Subcutaneous abdominal adipose tissue (tissue), 5 donors: ENCODE measurements around the gene SH2D6.
"Not testable (repeated sequence)": the region's sequence is repeated elsewhere in the genome, so short reads cannot be mapped to it uniquely, and the experiment has no call there.

ENCODE experiments used
- H3K27ac ChIP-seq: one replicate; pipeline ENCODE4 v1.7.0; 2013; ENCODE audit warnings: low read depth, mild to moderate bottlenecking, inconsistent platforms, low read length, moderate library complexity
- H3K27me3 ChIP-seq, 5 donors: one replicate each; pipeline ENCODE4 v1.7.0; 2013; ENCODE audit warnings: low read length in 5 of 5, inconsistent platforms in 1 of 5; ENCODE audit not compliant: control insufficient read depth in 5 of 5, insufficient read depth in 4 of 5
- H3K36me3 ChIP-seq, 5 donors: one replicate each; pipeline ENCODE4 v1.7.0; 2013; ENCODE audit warnings: low read length in 5 of 5; ENCODE audit not compliant: control insufficient read depth in 5 of 5, insufficient read depth in 5 of 5
- H3K4me1 ChIP-seq, 5 donors: one replicate each; pipeline ENCODE4 v1.7.0; 2013; ENCODE audit warnings: low read length in 5 of 5, mild to moderate bottlenecking in 3 of 5, moderate library complexity in 1 of 5; ENCODE audit not compliant: control insufficient read depth in 5 of 5, insufficient read depth in 5 of 5
- H3K4me3 ChIP-seq, 5 donors: one replicate each; pipeline ENCODE4 v1.7.0; 2013; ENCODE audit warnings: low read length in 5 of 5, low read depth in 1 of 5
- H3K9ac ChIP-seq, 5 donors: one replicate each; pipeline ENCODE4 v1.7.0; 2013; ENCODE audit warnings: low read length in 5 of 5, mild to moderate bottlenecking in 4 of 5, moderate library complexity in 3 of 5
- H3K9me3 ChIP-seq, 5 donors: one replicate each; pipeline ENCODE4 v1.7.0; 2013; ENCODE audit warnings: low read length in 5 of 5; ENCODE audit not compliant: control insufficient read depth in 5 of 5
- donor health status: healthy.
- donor health status: healthy.
- donor health status: healthy.
- donor health status: healthy.
- donor health status: healthy.

SH2D6 gene

DNA sequence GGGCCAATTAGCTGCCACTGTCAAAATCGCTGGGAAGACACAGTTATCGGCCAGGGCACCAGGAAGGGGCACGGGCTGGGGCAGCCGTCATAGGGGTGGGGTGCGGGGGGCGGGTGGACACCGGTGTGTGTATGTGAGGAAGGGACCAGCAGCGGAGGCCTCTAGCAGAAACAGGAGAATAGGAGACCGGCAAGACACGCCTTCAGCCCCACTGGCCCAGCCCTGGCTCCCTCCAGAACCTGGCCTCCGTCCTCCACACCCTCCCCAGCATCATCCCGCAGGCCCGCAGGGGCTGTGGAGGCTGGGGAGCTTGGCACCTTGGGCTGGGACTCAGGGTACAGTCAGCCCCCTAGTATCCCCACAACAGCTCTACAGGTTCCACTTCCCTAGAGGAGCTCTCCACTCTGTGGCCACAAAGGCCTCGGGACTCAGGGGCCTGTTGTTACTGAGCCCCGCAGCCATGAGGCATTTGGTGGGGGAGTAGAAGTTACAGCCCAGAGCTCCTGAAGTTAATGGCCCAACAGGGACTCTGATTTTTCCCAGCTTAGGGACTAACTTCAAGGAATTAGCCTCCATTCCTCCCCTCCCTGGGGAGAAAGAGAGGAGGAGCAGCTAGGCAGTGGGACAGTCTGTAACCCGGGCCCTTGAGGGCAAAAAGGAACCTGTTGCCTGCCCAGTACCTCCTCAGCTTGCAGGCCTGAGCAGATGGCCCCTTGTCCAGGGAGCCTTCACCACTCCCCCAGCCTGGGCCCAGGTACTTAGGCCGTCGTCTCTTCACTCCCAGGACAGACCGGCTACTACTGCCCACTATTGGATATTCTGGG, 19.9 kb downstream of the SH2D6 start:
- Histone ChIP-seq H3K4me1 (peaks cover 4 to 55% (median 37%) of the 10 kb centered on the region in 5 donors), H3K4me3 (peak overlapping the region; percentile 50 to 73 (median 53)), H3K9me3 (no peaks in the 10 kb centered on the region), H3K9ac (peak overlapping the region; percentile 35 to 76 (median 70)), H3K27me3 (no peaks in the 10 kb centered on the region), H3K36me3 (no peaks in the 10 kb centered on the region), H3K27ac (peak overlapping the region; percentile 72)

- no peaks in the 10 kb centered on the region for H3K27me3 ChIP-seq
- H3K9me3 ChIP-seq = no peaks in the 10 kb centered on the region
- peak overlapping the region; percentile 72 for H3K27ac ChIP-seq
- H3K9ac ChIP-seq = peak overlapping the region in 2 of 5 donors; percentile 35 to 70
- no peak overlapping the region for H3K4me3 ChIP-seq
- H3K4me1 ChIP-seq = peaks cover 2 to 49% (median 31%) of the 10 kb centered on the region in 5 donors
- no peaks in the 10 kb centered on the region for H3K36me3 ChIP-seq
Observed at GRCh38 chr2:85439025-85439472, 20.5 kb downstream of the SH2D6 start.

GRCh38 chr2:85439569-85439968, 21.1 kb downstream of the SH2D6 start:
- H3K27me3 ChIP-seq, H3K36me3 ChIP-seq, H3K9ac ChIP-seq, H3K27ac ChIP-seq, H3K4me3 ChIP-seq, H3K9me3 ChIP-seq: not testable (repeated sequence)
- H3K4me1 ChIP-seq = peaks cover 2 to 44% (median 29%) of the 10 kb centered on the region in 5 donors

DNA sequence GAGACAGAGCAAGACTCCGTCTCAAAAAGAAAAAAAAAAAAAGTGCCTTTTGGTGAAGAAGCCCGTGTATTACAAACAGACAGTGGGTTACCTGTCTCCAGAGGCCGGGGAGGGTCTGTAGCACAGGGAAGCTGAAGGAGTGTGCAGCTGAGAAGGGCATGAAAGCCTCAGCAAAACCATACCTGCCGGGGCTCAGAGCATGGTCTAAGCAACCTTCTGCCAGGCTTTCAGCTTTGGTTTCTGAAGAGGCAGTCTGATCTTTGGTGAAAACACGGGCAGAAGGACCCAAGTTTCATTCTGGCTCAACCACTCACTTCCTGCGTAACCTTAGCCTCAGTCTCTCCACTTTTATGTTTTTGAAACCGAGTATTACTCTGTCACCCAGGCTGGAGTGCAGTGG, 21.5 kb downstream of the SH2D6 start:
- Histone ChIP-seq H3K36me3 (no peaks in the 10 kb centered on the region), H3K9me3 (no peaks in the 10 kb centered on the region), H3K27me3 (no peaks in the 10 kb centered on the region), H3K27ac (no peak overlapping the region), H3K4me1 (peaks cover 2 to 41% (median 28%) of the 10 kb centered on the region in 5 donors), H3K4me3 (no peak overlapping the region), H3K9ac (no peak overlapping the region)

- no peaks in the 10 kb centered on the region for H3K27me3 ChIP-seq
- H3K9me3 ChIP-seq = no peaks in the 10 kb centered on the region
- peaks cover 2 to 36% (median 25%) of the 10 kb centered on the region in 5 donors for H3K4me1 ChIP-seq
- H3K36me3 ChIP-seq = no peaks in the 10 kb centered on the region
- H3K9ac ChIP-seq = no peak overlapping the region
- H3K4me3 ChIP-seq = no peak overlapping the region
- no peak overlapping the region for H3K27ac ChIP-seq
Observed at GRCh38 chr2:85440729-85441128, 22.2 kb downstream of the SH2D6 start.

GRCh38 chr2:85441864-85442263, 23.4 kb downstream of the SH2D6 start:
- Histone ChIP-seq H3K36me3 (no peaks in the 10 kb centered on the region), H3K27me3 (no peaks in the 10 kb centered on the region), H3K4me3 (no peak overlapping the region), H3K4me1 (peaks cover 2 to 28% (median 23%) of the 10 kb centered on the region in 5 donors), H3K9ac (no peak overlapping the region), H3K27ac (no peak overlapping the region), H3K9me3 (no peaks in the 10 kb centered on the region)

DNA sequence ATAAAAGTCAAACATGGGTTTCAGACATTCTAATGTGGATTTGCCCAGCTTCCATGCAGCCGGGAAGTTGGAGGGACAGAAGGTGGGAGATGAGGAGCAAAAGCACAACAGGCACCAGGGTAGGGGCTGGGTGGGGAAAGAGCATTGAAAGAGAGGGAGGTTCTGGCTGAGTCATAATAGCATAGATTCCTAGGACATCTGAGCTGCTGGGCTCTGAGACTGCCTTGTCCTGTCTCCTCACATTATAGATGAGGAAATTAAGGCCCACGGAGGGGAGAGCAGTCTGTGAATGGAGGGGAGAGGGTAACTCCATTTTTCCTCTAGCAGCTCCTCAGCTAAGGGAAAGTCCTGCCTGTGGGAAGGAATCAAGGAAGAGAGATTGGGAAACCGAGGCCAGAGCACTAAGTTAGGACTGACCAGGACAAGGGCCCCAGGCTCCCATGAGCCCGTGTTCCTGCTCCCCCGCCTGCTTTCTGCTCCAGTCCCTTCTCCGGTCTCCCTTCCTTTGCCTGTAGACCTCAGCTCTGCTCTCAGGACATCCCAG, 26.2 kb downstream of the SH2D6 start:
- Histone ChIP-seq H3K9ac (no peak overlapping the region), H3K27ac (no peak overlapping the region)

GRCh38 chr2:85445316-85446295, 27.1 kb downstream of the SH2D6 start:
- H3K9ac ChIP-seq = peak overlapping the region in 1 of 5 donors; percentile 42
- H3K9me3 ChIP-seq = no peaks in the 10 kb centered on the region
- peaks cover 0 to 10% (median 8%) of the 10 kb centered on the region in 5 donors for H3K4me1 ChIP-seq
- no peak overlapping the region for H3K27ac ChIP-seq
- H3K27me3 ChIP-seq = no peaks in the 10 kb centered on the region
- no peak overlapping the region for H3K4me3 ChIP-seq
- H3K36me3 ChIP-seq = no peaks in the 10 kb centered on the region

More for the DNA sequence above, 26.2 kb downstream of the SH2D6 start:
- H3K4me1 ChIP-seq = peaks cover 0 to 10% (median 8%) of the 10 kb centered on the region in 5 donors
- no peaks in the 10 kb centered on the region for H3K36me3 ChIP-seq
- no peaks in the 10 kb centered on the region for H3K9me3 ChIP-seq
- H3K27me3 ChIP-seq = no peaks in the 10 kb centered on the region
- H3K4me3 ChIP-seq = no peak overlapping the region

DNA sequence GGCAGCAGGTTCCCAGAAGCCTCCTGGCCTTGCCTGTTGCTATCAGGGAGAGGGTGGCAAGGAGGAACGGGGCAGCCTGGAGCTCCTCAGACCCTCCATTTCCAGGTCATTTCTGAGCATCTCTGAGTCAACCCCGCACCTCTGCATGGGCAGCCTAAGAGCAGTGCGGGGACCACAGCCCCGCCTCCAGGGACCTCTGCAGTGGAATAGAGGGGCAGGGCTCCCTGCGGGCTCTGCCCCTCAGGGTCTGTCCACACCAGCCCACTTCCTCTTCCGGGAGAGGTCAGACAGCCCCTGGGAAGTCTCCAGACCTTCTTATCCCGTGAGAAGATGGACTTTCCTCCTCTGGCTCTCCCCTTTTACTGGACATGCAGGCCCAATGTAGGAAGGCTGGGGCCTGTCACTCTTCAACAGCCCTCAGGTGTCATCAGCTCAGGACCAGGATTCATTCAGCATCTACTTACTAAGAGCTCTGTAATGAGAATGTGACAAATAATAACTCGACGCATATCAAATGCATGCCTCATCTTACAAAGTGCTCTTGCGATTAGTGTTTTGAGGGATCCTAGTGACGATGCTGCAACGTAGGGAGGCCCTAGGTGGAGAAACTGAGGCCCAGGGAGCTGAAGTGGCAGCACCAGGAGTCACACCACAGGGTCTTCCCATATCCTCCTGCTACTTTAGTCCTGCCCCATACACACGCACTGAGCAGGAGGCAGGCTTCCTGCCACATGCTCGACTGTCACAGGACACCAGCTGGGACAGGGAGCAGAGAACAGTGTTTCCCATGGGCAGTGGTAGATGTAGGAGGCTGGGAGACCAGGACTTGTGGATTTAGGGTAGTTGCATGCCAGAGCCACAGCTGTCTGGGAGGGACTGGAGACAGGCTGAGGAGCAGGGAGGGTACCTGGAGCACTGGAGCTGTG, 28.0 kb downstream of the SH2D6 start:
- no peak overlapping the region for H3K4me3 ChIP-seq
- H3K27ac ChIP-seq = no peak overlapping the region
- H3K9ac ChIP-seq = peak overlapping the region in 1 of 5 donors; percentile 42
- H3K36me3 ChIP-seq = no peaks in the 10 kb centered on the region
- H3K4me1 ChIP-seq = peaks cover 0 to 10% (median 7%) of the 10 kb centered on the region in 5 donors
- H3K27me3 ChIP-seq = no peaks in the 10 kb centered on the region
- no peaks in the 10 kb centered on the region for H3K9me3 ChIP-seq
